GM18951 (cell line): ENCODE results near the gene TMEM114.

Source experiments
- POLR2A ChIP-seq: IDR thresholded peaks from 4 replicates; pipeline ENCODE4 v1.6.1; 2011; ENCODE audit warnings: mild to moderate bottlenecking; ENCODE audit not compliant: insufficient read length, insufficient read depth; ENCODE audit errors: extremely low read depth
- in situ Hi-C: fragments of 300-500 bp; cut with MboI; formaldehyde crosslinking; loops from one replicate; pipeline ENCODE4 v1.12.0; 2022; ENCODE audit warnings: low sequenced_read_pairs, mixed read lengths, inconsistent platforms; ENCODE audit not compliant: unreplicated experiment

TMEM114 gene

GRCh38 chr16:8542393-8542792, 47.9 kb downstream of the TMEM114 start:
- in situ Hi-C loops = no loop called here
- TF ChIP-seq POLR2A = no peak

- no peak for TF ChIP-seq POLR2A
- in situ Hi-C loops = no loop called here
Measured at GRCh38 chr16:8541868-8542267, 48.4 kb downstream of the TMEM114 start.

GRCh38 chr16:8537691-8538342, 52.5 kb downstream of the TMEM114 start:
- in situ Hi-C loops = no loop called here
- no peak for TF ChIP-seq POLR2A

GRCh38 chr16:8533509-8533908, 56.8 kb downstream of the TMEM114 start:
- in situ Hi-C loops = no loop called here
- TF ChIP-seq POLR2A = no peak

- no peak for TF ChIP-seq POLR2A
- in situ Hi-C loops = no loop called here
Measured at GRCh38 chr16:8530752-8531384, 59.4 kb downstream of the TMEM114 start.

GRCh38 chr16:8528471-8528870, 61.8 kb downstream of the TMEM114 start:
- in situ Hi-C loops = no loop called here
- no peak for TF ChIP-seq POLR2A

- no peak for TF ChIP-seq POLR2A
- in situ Hi-C loops = no loop called here
Measured at GRCh38 chr16:8523932-8524331, 66.4 kb downstream of the TMEM114 start.

- TF ChIP-seq POLR2A = no peak
- in situ Hi-C loops = no loop called here
Measured at GRCh38 chr16:8522757-8523156, 67.6 kb downstream of the TMEM114 start.

- no peak for TF ChIP-seq POLR2A
- in situ Hi-C loops = no loop called here
Measured at GRCh38 chr16:8519643-8520042, 70.7 kb downstream of the TMEM114 start.
